Activated CD4-positive, alpha-beta T cell treated with anti-CD3 and anti-CD28 coated beads, Interleukin-2, Interleukin-6, amounts not matched to agents 100 ng/mL and 50 ng/mL, durations not matched to agents 16 hours and 8 hours (primary cell): Measurements from ENCODE around the gene TGFBR3L.

Source experiments
- DNase-seq: peaks from one replicate; pipeline ENCODE4 v3.0.0-alpha.2; 2020

Gene TGFBR3L

GRCh38 chr19:7914598-7915045, at the start of gene TGFBR3L:
TGFBR3L (plus strand) TSS chr19:7914830.
- no peak for DNase-seq

DNA sequence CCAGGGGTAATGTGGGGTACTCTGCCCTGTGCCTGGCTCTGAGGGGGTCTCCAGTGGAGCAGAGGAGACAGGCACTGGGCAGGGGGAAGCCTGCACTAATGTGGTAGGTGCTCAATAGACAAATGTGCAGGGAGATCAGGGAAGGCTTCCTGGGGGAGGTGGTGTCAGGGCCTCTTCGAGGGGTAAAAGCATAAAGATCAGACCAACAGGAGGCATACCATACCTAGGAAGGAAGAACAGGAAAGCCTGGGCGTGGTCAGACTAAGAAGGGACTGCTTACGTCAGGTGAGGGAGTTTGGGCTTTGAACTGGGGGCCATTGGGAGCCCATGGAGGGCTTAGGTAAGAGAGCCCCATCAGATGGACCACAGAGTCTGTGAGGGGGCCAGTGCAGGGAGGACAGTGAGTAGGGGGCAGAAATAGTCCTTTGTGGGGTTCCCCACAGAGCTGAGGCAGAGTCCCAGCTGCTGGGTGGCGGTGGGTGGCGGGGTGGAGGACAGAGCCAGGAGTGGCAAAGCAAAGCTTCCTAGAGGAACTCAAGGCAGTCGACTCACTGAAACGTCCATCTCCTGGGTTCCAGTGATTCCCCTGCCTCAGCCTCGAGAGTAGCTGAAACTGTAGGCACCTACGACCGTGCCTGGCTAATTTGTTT, 49.2 kb upstream of the TGFBR3L start:
- no peak for DNase-seq

GRCh38 chr19:7866399-7867091, 48.1 kb upstream of the TGFBR3L start:
- no peak for DNase-seq

- DNase-seq = no peak
Measured at GRCh38 chr19:7867092-7867844, 47.4 kb upstream of the TGFBR3L start.

DNA sequence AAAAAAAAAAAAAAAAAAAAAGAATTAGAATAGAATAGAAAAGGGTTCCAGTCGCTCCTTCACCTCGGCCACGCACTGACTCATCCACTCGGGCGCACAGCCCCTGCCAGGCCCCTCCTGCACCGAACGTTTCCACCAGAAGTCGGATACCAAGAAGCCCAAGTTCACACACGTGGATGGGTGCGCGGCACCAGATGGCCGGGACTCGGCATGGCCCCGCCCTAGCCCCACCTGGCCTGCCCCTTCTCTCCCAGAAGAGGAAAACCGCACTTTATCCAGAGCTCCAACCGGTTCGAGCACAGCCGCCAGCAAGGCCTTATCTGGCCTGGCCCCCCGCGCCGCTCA, 46.3 kb upstream of the TGFBR3L start:
- no peak for DNase-seq

- peak; percentile 86 for DNase-seq
Measured at GRCh38 chr19:7868671-7869452, 45.8 kb upstream of the TGFBR3L start.

DNA sequence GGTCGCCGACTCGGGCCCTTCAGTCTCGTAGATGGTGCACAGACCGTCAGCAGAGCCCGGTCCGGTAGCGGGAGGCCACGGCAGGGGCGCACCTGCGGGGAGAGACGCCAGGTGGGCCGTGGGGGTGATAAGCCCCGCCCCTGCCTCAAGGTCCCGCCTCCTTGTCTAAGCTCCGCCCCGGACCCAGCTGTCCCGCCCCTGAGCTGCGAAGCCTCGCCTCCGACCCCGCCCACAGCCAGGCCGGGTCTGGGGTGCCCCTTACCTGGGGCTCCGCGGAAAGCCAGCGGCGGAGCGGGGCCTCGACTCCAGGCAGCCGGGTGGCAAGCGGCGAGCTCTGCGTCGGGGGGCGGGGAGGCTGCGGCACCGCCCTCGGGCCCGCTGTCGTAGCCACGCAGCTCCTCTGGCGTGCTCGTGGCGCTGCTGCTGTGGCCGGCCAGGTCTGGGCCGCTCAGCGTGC, 45.1 kb upstream of the TGFBR3L start:
- DNase-seq = peak; percentile 81

DNA sequence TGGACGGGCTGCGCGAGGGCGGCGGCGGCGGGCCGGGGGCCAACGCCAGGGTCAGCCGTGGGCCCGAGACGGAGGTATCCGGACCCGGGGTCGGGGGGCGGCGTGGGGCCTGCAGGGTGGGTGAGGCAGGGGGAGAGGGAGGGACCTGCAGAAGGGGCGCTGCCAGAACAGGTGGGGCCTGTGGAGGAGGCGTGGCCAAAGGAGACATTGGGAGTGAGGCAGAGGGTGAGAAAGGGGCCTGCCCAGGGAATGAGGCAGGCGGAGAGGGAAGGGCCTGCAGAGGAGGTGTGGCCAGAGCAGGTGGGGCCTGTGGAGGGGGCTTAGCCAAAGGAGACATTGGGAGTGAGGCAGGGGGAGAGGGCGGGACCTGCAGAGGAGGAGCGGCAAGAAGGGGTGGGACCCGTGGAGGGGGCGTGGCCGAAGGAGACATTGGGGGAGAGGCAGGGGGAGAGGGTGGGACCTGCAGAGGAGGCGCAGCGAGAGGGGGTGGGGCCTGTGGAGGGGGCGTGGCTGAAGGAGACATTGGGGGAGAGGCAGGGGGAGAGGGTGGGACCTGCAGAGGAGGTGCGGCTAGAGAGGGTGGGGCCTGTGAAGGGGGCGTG, 44.6 kb upstream of the TGFBR3L start:
- DNase-seq = peak; percentile 57

DNA sequence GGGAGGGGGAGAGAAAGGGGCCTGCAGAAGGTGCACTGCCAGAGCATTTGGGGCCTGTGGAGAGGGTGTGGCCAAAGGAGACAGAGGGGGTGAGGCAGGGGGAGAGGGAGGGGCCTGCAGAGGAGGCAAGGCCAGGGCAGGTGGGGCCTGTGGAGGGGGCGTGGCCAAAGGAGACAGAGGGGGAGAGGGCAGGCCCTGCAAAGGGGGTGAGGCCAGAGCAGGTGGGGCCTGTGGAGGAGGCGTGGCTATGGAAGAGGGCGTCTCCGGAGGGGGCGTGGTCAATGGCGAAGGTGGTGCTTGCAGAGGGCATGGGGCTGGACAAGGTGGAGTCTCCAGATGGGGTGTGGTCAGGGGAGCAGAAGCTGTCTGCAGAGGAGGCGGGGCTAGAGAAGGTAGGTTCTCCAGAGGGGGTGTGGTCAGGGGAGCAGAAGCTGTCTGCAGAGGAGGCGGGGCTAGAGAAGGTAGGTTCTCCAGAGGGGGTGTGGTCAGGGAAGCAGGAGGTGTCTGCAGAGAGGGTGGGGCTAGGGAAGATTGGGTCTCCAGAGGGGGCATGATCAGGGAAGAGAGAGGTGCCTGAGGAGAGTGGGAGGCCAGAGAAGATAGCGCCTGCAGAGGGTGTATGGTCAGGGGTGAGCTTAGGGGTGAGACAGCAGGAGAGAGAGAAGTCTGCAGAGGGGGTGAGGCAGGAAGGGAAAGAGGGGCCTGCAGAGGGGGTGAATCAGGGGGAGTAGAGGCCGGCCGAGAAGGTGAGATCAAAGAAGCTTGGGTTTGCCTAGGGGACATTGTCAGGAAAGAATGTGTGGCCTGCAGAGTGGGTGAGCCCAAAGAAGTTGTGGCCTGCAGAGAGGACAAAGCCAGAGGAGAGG, 43.8 kb upstream of the TGFBR3L start:
- DNase-seq = peak; percentile 71

- peak; percentile 86 for DNase-seq
Measured at GRCh38 chr19:7871437-7872305, 43.0 kb upstream of the TGFBR3L start.

- DNase-seq = no peak
Measured at GRCh38 chr19:7872306-7873204, 42.1 kb upstream of the TGFBR3L start.

DNA sequence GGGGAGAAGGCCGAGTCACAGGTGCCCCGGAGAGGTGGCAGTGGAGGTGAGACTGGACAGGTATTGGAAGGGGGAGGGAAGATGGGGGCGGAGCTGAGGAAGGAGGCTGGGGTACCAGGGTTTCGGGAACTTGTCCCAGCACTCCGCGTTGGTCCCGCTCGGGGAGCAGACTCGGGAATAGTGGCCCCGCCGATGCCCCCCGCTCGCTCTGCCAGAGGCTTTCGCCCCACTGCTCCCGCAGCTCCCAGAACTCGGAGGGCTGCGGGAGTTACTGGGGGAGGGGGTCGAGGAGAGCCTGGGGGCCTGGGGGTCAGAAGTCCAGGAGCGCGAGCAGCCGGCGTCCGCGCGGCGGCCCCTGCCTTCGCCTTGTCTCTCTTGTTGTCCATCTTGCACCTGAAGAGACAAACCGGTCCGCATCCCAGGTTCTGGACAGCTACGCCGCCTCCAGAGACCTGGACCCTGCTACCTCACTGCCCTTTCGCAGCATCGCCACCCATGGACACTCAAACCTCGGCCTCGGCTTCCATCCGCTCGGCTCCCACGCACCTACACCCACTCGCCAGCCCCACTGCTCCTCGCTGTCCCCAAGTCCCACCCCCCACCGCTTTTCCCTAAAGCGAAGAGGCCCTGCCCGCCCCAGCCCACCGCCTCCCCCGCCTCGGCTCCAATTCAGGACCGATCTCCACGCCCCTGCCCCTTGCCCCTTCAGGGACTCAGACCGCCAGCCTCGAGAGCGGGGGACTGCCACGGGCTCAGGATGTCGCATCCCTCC, 41.1 kb upstream of the TGFBR3L start:
- DNase-seq = no peak

DNA sequence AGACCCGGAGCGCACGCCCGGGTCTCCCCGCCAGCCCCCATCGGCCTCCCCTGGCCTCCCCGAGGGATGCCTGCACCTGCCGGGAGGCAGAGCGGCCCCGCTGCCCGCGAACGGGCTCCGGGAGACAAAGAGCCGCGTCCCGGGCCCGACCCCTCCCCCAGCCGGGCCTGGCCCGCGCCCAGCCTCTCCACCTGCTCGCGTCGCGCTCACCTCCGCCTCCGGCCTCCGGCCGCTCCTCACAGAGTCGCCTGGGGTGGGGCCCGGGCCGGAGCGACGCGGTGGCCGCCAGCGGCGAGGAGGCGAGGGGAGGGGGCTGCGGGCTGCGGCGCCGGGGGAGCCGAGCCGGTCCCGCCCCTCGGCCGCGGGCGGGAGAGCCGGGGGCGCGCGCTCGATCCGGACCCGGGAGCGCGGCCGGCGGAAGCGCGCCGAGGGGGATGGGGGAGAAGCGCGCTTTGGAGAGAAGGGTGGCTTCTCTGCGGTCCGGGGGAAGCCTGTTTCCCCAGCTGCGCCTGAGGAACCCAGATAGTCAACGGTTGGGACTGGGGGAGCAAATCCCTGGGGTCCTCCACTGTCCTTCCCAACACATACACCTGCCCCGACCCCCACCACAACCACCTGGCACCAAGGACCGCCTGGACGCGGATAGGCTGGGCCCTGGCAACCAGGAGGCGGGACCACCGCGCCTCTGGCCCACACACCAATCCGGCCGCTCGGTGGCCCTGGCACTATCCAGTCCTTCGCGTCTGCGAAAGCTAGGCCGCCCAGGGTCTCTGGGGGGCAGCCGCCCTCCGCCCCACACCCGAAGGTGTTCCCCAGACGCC, 40.3 kb upstream of the TGFBR3L start, which contains the start of gene PRR36:
PRR36 (minus strand) TSS at position 315 of the 821 bp plus-strand sequence. CDS start 701 bp downstream, outside the sequence.
- DNase-seq = no peak

DNA sequence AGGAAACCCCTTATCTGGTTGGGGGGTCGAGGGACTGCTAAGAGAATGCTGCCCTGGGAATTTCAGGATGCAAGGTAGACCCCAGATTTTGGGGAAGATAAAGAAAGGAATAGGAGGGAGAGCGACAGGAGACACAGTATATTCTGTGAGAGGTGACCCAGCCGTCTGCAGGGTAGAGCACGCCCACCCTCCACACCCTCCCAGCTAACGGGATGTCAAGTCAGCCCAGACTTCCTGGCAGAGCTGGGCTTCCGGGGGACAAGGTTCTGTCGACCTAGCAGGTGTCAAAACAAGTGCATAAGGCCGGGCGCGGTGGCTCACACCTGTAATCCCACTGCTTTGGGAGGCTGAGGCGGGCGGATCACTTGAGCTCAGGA, 39.7 kb upstream of the TGFBR3L start:
- no peak for DNase-seq

GRCh38 chr19:7877249-7877836, 37.3 kb upstream of the TGFBR3L start:
- DNase-seq = no peak

GRCh38 chr19:7879111-7879807, 35.4 kb upstream of the TGFBR3L start:
- no peak for DNase-seq

DNA sequence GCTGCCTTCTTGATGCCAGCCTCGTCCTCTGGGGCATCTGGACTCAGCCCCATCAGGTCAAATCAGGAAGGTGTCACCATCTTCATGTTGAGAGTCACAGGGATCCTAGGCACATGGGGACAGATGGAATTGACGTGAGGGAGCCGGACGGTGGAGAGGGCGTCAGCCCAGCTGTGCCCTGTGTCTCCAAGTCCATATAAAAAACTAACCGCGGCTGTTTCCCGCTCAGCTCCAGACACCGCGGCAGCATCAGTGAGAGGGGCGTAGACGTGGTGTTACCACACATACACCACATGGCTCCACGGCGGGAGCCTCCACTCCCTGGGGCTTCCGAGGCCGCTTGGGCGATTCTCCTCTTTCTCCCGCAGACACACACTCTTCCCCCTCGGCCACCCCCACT, 34.8 kb upstream of the TGFBR3L start:
- no peak for DNase-seq
